ENCODE data around the gene IFNLR1.

IFNLR1 gene

DNA sequence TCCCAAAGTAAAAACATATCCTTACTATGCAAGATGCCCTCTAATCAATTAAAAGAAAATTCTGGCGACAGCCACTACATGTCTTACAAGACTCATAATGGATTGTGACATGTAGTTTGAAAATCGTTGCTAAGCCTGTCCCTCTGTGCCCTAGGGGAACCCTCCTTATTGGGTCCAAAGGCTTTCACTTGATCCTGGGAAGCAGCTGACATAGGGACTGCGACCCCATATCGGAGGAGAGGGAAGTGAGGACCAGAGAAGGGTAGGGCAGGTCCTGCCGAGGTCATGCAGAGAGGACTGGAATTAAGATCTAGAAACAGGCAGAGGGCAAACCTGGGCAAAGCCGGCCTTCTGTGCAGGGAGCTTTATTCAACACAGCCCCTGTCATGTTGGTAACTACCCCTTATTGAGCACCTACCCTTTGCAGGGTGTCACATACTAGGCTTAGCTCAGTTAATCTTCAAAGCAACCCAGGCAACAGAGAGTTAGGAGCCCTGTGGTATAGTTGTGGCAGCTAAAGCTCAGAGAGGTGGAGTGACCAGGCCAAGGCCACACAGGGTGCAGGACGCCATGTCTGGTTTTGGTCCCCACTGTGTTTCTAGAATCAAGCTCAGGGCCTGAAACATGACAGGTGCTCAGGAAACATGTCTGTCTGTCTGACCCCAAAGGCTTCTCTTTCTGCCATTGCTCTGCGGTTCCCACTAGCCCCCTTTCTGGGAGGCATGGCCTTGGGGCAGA is 18.4 kb upstream of the IFNLR1 start:
- FAIRE-seq, result no peak

- FAIRE-seq, result no peak
Observed at GRCh38 chr1:24204116-24204515, 17.0 kb upstream of the IFNLR1 start.

GRCh38 chr1:24203404-24203803 is 16.3 kb upstream of the IFNLR1 start:
- FAIRE-seq, result no peak

GRCh38 chr1:24202987-24203386 is 15.9 kb upstream of the IFNLR1 start:
- FAIRE-seq, result no peak

DNA sequence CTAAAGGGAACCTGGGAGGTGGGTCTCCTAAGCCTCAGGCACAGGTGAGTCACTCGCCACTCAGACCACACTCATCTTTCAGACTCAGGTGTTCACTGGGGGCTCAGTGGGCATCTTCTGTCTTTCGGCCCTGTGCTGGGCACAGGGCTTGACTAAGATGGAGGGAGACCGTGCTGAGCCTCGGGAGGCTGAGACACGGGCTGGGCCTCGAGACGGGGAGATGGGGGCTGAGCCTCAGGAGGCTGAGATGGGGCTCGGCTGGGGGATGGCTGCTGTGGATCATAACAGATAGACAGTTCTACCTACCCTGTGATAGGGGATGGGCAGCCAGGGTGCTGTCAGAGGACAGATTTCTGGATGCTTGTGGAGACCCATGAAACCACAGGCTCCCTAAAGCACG is 15.5 kb upstream of the IFNLR1 start:
- no peak for FAIRE-seq

GRCh38 chr1:24201941-24202440 is 14.9 kb upstream of the IFNLR1 start:
- FAIRE-seq, result peak; percentile 78

DNA sequence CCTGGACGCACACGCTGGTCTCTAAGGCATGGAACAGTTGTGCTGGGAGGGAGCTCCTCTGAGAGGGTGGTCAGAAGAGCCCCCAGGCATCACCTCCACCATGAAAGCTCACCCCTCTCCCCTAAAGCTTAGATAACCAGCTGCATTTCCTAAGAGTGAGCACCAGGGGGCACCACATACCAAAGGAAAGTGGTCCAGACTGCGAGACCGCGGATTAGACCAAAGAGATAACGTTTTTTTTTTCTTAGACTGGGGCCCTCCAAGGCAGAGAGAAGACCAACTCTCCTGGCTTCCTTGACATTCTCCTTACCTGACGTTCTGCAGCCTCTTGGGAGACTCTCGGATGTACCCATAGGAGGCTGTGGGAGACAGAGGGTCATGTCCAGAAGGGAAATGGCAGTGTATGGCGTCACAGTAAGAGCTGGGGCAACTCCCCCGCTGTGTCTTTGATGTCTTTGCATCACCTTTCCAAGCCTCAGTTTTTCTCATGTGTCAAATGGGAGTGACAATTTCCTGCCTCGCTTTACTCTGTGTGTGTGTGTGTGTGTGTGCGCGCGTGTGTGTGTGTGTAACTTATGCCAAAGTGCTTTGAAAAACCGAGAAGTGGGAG is 12.3 kb upstream of the IFNLR1 start:
- FAIRE-seq, result no peak

GRCh38 chr1:24198766-24199165 is 11.7 kb upstream of the IFNLR1 start:
- no peak for FAIRE-seq

DNA sequence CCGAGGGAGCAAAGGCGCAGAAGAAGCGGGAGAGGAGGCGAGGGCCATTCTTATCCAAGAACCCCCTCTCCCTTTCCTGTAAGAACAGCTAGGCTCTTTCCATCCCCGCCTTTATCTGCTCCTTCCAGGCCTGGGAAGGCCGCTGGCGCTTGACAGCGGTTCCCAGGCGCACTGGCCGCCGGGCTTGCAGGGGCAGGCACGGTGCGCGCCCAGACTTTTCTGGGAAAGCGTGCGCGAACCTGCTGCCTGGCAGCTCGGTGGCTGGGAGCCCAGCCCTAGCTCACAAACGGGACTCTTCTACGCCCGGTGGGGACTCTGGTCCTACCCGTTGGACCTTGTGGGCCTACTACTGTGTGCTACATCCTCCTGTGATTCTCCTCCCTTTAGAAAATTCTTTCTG is 8.8 kb upstream of the IFNLR1 start:
- no peak for FAIRE-seq

GRCh38 chr1:24195136-24195535 is 8.0 kb upstream of the IFNLR1 start:
- no peak for FAIRE-seq

GRCh38 chr1:24193046-24193445 is 6.0 kb upstream of the IFNLR1 start:
- no peak for FAIRE-seq

- FAIRE-seq, result no peak
Observed at GRCh38 chr1:24191860-24192259, 4.8 kb upstream of the IFNLR1 start.

GRCh38 chr1:24190983-24191461 is 3.9 kb upstream of the IFNLR1 start:
- FAIRE-seq, result no peak

DNA sequence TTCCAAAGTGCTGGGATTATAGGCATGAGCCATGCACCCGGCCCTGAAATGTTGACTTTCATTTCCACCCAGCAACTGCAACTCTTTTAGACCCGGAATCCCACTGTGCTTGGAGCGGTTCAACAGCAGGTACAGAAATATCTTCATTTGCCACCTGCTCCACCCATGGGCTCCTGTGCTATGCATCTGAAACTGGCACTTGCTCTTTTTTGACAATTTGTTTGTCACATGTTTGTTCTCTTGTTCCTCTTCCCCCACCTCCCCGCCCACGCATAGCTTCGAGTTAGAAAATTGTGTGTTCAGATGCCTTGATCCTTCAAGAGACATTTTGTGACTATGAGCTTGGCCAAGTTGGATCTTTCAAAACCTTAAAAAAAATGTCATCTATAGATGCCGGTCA is 2.4 kb upstream of the IFNLR1 start:
- FAIRE-seq, result no peak

DNA sequence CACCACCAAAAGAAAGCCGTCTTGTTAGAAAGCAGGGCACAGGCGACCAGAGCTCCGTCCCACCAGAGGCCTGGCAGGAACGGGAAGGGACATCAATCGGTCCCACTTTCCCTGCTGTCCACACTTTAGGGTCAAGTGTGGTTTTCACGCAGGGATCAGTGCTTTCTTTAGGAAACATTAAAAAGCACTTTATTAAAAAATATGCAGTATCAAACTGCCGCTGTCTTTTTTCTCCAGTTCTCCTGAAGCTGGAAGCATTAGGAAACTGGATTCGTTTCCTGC is 437 bp downstream of the IFNLR1 start:
- FAIRE-seq, result no peak

DNA sequence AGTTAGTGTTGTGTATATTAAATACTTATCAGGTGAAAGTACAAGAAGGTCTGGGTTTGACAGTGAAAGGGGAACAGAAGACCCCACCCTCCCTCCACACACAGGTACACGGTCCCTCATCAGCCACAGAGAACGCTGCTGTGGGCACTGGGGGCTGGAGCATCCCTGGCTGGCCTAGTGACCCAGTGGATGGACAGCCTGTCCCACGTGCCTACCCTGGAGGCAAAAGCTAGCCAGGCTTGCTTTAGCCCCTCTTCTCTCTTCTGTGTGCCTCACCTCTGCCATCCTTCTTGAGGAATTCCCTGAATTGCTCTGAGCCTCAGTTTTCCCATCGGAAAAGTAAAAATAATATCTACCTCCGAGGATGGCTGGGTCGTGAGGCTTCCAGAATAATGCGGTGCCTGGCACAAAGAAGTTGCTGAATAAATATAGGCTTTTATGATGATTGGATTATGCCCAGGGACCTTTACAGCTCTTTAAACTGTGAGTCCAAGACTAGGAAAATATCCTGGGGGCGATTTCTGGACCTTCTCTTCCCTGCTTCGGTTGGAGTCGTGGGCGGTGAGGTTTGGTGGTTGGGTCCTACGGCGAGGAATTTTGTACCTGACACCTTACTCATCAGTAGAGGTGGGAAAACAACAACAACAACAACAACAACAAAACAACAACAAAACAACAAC is 918 bp downstream of the IFNLR1 start:
- FAIRE-seq, result no peak

- FAIRE-seq, result no peak
Observed at GRCh38 chr1:24185076-24185475, 2.0 kb downstream of the IFNLR1 start.

- no peak for FAIRE-seq
Observed at GRCh38 chr1:24182061-24182460, 5.0 kb downstream of the IFNLR1 start.

- no peak for FAIRE-seq
Observed at GRCh38 chr1:24181619-24182018, 5.5 kb downstream of the IFNLR1 start.

GRCh38 chr1:24180676-24181075 is 6.4 kb downstream of the IFNLR1 start:
- FAIRE-seq, result no peak

DNA sequence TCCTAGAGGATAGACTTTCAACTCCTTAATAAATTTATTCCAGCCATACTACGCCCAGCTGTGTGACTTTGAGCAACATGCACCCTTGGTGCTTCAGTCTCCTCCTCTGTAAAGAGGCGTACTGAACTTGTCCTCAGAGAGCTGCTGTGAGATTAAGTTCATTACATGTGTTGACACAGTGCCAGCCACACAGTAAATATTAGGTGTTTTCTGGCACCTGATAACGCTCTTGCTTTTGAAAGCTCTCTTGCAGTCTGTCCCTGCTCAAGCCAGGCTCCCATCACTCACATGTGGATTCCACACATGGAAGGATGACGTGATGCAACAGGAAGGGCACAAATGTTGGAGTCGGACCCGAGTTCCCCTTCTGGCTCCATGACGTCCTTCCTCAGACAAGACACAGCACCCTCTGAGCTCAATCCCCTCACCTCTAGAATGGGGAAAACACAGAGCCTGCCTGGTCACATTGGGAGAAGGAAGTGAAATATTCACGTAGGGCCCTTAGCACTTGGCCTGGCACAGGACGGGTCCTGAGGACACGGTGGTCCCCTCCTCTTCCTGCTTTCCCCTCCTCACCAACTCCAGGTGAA is 7.7 kb downstream of the IFNLR1 start:
- FAIRE-seq, result no peak

DNA sequence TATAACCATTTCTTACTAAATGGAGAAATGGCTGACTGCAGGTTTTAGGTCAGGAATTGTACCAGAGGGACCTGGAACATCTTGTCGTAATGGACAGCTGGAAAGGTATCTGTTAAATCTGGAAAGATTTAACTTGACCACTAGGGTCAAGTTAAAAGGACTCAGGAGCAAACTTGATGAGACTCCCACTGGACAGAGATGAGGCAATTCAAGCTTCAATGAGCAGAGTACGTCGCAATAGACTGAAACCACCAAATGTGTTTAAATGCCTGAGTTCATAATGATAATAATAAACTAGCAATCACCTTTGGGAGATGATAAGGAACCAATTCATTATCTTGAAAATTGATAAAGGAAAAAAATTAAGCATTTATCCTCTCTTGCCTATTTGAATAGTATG is 8.7 kb downstream of the IFNLR1 start:
- FAIRE-seq, result no peak

- no peak for FAIRE-seq
Observed at GRCh38 chr1:24177161-24177560, 9.9 kb downstream of the IFNLR1 start.
